Adipose tissue (tissue), 3 donors: Measurements from ENCODE around the gene JPH4. TPM values are rescaled to one million over a fixed set of nuclear protein-coding genes. Genes with fewer than 3 reads are reported as not detected.

ENCODE experiments used
- H3K27ac ChIP-seq: one replicate; pipeline ENCODE4 v1.5.1; 2013; ENCODE audit warnings: low read depth, low read length
- WGBS, 3 donors: extraction: QIAGEN DNeasy Blood & Tissue Kit; methylation state at CpG; one replicate each; pipeline ENCODE4 v1.1.7; 2013; 5-methylcytosine and 5-hydroxymethylcytosine counted together
- polyA plus RNA-seq, 3 donors: library from polyadenylated mRNA; stranded (reverse); fragments of 200-250 nt; gene quantifications; one replicate each; pipeline ENCODE4 v1.2.3, GENCODE V29; 2013
- donor health status: healthy with polysubstance abuse.
- donor health status: Bipolar disorder and iron deficiency.
- donor health status: healthy.

The JPH4 gene
- under 1 TPM; 0.24 to 0.79 (median 0.70) TPM for polyA plus RNA-seq

GRCh38 chr14:23578560-23579310, at the start of gene JPH4:
JPH4 (minus strand) TSS chr14:23578790; CDS start chr14:23577453, 1,337 bp downstream.
- no peak within 1 kb of the TSS for H3K27ac ChIP-seq
- WGBS, 3 donors = 14 to 33% (median 19%) methylated on average over 18 of the region's 18 CpGs

GRCh38 chr14:23627961-23628360, 49.4 kb upstream of the JPH4 start:
- 85 to 92% (median 89%) methylated on average over 6 of the region's 6 CpGs for WGBS, 3 donors
- no peak overlapping the region for H3K27ac ChIP-seq

GRCh38 chr14:23626946-23627345, 48.4 kb upstream of the JPH4 start:
- no peak overlapping the region for H3K27ac ChIP-seq

GRCh38 chr14:23624830-23625404, 46.3 kb upstream of the JPH4 start:
- WGBS, 3 donors = 90 to 92% (median 91%) methylated on average over 3 of the region's 3 CpGs
- no peak overlapping the region for H3K27ac ChIP-seq

DNA sequence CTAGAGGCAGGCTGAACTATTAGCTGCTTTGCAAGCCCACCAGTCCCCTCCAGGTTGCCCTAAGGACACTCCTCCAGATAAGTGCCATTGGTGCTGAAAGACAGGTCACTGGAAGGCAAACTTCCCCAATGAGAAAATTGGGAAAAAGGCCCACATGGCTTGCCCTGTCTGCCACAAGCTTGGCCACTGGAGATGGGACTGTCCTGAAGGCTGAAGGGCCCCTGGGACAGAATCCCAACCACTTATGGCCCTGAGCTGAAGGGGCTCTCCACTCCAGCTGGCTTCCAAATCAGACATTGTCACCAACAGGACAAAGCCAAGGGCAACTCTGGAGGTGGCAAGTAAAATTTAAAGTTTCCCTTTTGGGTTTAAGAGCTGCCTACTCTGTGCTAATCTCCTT, 45.4 kb upstream of the JPH4 start:
- H3K27ac ChIP-seq = no peak overlapping the region

GRCh38 chr14:23622990-23623389, 44.4 kb upstream of the JPH4 start:
- WGBS, 3 donors = 61 to 92% (median 87%) methylated on average over 4 of the region's 4 CpGs
- H3K27ac ChIP-seq = no peak overlapping the region

DNA sequence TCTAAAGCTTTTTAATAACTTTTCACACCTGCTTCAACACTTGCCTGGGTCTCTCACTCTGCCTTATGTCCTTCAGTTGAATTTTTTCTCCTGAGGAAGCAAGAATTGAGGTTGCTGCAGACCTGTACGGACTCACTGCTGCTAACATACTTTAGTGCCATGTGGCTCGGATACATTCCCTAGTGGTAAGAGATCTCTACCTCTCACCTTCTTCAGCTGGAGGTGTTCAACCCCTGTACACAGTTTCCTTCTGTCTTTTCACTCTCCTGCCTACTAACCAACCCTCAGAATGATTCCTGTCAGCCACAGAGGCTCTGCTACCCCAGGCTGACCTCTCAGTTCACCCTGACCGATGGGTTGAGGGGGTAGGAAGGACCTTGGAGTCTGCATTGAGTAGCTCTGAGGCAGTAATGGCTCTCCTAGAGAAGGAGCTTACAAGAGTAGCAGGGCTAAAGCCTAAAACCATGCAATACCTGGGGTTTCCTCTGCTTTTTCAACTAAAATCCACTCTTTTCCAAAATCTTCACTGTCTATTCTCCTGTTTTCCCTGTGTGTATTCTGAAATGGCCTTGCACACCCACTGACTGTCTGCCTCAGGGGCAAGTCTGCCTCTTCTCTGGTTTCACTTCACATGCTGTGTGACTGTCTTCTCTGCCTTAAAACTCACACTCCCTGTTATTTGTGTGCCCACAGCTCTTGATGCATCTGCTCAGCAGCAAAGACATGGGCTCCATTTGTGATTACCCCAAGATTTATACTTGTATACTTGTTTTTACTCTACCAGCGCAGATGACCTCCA, 43.5 kb upstream of the JPH4 start:
- WGBS, 3 donors = 46 to 84% (median 81%) methylated on average over 4 of the region's 4 CpGs
- no peak overlapping the region for H3K27ac ChIP-seq

DNA sequence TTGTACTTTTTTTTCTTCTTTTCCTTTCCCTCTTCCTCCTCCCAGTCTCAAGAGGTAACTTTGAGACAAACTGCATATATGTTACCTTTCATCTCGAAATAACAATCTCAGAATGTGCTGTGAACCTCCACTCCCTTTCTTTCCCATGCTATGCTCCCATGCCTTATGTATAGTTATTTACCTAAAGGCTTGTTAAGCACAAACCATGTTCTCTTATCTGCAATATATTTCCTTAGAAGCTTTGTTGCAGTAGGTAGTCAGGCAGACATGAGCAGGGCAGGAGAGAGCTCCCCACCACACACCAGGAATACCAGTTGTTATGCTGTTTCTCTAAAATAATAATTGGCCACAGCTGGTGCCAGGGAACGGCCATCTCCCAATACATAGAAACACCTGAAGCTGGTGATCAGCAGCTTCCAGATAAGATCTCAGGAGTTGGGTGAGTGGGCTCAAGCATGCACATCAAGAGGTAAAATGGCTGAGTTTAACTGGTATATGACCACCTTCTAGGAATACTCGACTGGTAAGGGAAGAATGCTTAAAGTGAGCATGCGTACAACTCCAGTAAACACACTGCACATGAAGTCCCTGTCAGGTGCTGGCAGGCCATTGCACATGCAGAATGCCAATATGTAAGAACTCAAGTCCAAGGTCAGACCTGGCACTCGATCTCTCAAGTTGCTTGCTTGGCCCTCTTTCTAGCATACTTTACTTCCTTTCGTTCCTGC, 42.8 kb upstream of the JPH4 start:
- no peak overlapping the region for H3K27ac ChIP-seq
- 40 to 67% (median 58%) methylated on average over 6 of the region's 6 CpGs for WGBS, 3 donors

- 74 to 94% (median 79%) methylated on average over 3 of the region's 3 CpGs for WGBS, 3 donors
- no peak overlapping the region for H3K27ac ChIP-seq
These were observed 41.6 kb upstream of the JPH4 start for GRCh38 chr14:23620177-23620702.

GRCh38 chr14:23618415-23618988, 39.9 kb upstream of the JPH4 start:
- WGBS, 3 donors = 67 to 92% (median 69%) methylated on average over 2 of the region's 2 CpGs
- no peak overlapping the region for H3K27ac ChIP-seq

DNA sequence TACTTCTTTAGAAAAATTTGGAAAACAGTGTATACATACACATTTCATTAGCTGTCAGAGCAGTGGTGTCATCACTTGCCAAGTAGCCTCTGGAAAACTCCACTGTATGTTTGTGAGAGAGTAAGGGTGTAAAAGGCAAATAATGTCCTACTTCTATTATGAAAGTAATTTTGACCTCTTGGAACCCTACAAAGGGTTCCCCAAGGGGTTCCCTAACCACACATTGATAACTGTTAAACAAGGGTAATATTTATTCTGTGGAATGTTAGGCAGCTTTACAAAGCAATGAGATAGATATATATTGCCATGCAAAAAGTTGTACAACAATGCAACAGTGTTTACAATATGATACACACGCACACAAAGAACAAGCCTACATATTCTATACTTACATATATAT, 38.9 kb upstream of the JPH4 start:
- H3K27ac ChIP-seq = no peak overlapping the region
- WGBS, 3 donors = 71 to 92% (median 86%) methylated on average over 1 of the region's 1 CpG

GRCh38 chr14:23615856-23616255, 37.3 kb upstream of the JPH4 start:
- WGBS, 3 donors = 53 to 60% (median 55%) methylated on average over 5 of the region's 5 CpGs
- no peak overlapping the region for H3K27ac ChIP-seq

DNA sequence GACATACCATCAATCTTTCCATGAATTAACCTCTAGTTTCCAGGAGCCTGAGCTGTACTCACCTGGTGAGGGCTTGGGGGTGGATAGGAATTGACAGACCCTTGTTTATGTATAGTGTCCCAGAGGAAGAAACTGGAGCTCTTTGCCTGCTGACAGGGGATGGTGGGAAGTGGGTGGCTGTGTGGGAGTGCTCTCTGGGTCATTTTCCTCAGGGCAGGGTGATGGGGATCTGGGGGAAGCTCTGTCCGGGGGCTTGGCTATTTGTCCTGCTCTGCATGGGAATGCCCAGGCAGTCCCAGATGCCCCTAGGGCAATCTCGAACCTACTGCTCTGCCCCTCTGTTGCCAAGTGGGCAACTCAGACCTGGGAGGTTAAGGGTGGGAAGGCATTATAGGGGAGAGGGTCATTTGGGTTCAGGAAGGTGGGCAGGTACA, 35.8 kb upstream of the JPH4 start:
- 55 to 63% (median 56%) methylated on average over 2 of the region's 2 CpGs for WGBS, 3 donors

GRCh38 chr14:23613242-23614070, 34.9 kb upstream of the JPH4 start:
- WGBS, 3 donors = 33 to 87% (median 80%) methylated on average over 6 of the region's 6 CpGs
- no peak overlapping the region for H3K27ac ChIP-seq

More for the DNA sequence above, 35.8 kb upstream of the JPH4 start:
- H3K27ac ChIP-seq = no peak overlapping the region

DNA sequence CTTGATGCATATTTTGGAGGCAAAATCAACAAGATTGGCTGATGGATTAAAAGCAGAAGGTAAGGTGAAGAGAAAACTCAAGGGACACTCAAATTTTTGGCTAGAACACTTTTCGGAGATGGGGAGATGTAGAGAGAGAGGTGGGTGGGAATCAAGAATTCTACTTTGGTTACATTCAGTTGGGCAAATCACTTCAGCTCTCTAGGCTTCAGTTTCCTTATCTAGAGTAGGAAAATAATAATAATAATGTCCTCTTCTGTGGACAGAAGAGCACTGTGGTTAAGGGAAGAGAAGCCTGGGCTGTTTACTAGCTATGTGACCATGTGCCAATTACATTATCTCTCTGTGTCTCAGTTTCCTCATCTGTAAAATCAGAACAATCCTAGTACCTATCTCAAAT, 34.2 kb upstream of the JPH4 start:
- H3K27ac ChIP-seq = no peak overlapping the region
- 94 to 100% (median 95%) methylated on average over 1 of the region's 1 CpG for WGBS, 3 donors

DNA sequence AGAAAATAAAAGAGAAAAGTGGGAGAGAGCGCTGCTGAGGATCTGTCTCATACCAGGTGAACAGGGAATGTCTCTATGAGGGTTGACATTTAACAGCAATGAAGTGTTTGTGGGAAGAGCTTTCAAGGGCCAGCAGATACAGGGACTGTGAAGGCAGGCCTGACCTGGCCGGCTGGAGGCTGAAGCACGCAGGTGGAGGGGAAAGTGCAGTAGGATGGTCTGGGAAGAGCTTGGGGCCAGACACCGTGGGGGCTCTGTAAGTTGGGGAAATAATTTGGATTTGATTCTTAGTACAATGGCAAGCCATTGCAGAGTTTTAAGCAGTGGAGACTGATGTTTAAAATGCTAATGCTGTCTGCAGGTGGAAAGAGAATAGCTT, 33.8 kb upstream of the JPH4 start:
- 66 to 84% (median 67%) methylated on average over 4 of the region's 4 CpGs for WGBS, 3 donors
- H3K27ac ChIP-seq = no peak overlapping the region

- WGBS, 3 donors = 47 to 58% (median 50%) methylated on average over 4 of the region's 4 CpGs
- no peak overlapping the region for H3K27ac ChIP-seq
These were observed 32.3 kb upstream of the JPH4 start for GRCh38 chr14:23610815-23611289.
